HTERT RPE-1 (cell line): ENCODE results near the gene DNASE1.

Experiments used
- in situ Hi-C: fragments of 300-500 bp; cut with MboI; formaldehyde crosslinking; loops from 4 replicates; pipeline ENCODE4 v1.14.3; 2020; ENCODE audit warnings: low sequenced_read_pairs

Gene DNASE1

GRCh38 chr16:3661922-3662321, 7.4 kb downstream of the DNASE1 start:
- in situ Hi-C loops: no loop called here

- in situ Hi-C loops: no loop called here
Measured at GRCh38 chr16:3662601-3663000, 8.1 kb downstream of the DNASE1 start.

- in situ Hi-C loops: no loop called here
Measured at GRCh38 chr16:3664187-3664896, 9.9 kb downstream of the DNASE1 start.

- in situ Hi-C loops: no loop called here
Measured at GRCh38 chr16:3665508-3665907, 11.0 kb downstream of the DNASE1 start.

GRCh38 chr16:3668626-3669025, 14.1 kb downstream of the DNASE1 start:
- in situ Hi-C loops: no loop called here

GRCh38 chr16:3669082-3669481, 14.6 kb downstream of the DNASE1 start:
- in situ Hi-C loops: no loop called here

- in situ Hi-C loops: no loop called here
Measured at GRCh38 chr16:3670711-3671110, 16.2 kb downstream of the DNASE1 start.

- in situ Hi-C loops: no loop called here
Measured at GRCh38 chr16:3671424-3671823, 16.9 kb downstream of the DNASE1 start.

- in situ Hi-C loops: no loop called here
Measured at GRCh38 chr16:3672571-3673041, 18.1 kb downstream of the DNASE1 start.

- in situ Hi-C loops: no loop called here
Measured at GRCh38 chr16:3673201-3673600, 18.7 kb downstream of the DNASE1 start.

GRCh38 chr16:3673676-3674377, 19.3 kb downstream of the DNASE1 start:
- in situ Hi-C loops: no loop called here

GRCh38 chr16:3674513-3675295, 20.2 kb downstream of the DNASE1 start:
- in situ Hi-C loops: no loop called here

GRCh38 chr16:3675601-3676130, 21.2 kb downstream of the DNASE1 start:
- in situ Hi-C loops: no loop called here

- in situ Hi-C loops: no loop called here
Measured at GRCh38 chr16:3677994-3678393, 23.5 kb downstream of the DNASE1 start.

GRCh38 chr16:3681206-3681605, 26.7 kb downstream of the DNASE1 start:
- in situ Hi-C loops: no loop called here

GRCh38 chr16:3687021-3687420, 32.5 kb downstream of the DNASE1 start:
- in situ Hi-C loops: no loop called here

GRCh38 chr16:3687792-3688191, 33.3 kb downstream of the DNASE1 start:
- in situ Hi-C loops: no loop called here

- in situ Hi-C loops: no loop called here
Measured at GRCh38 chr16:3689731-3690130, 35.2 kb downstream of the DNASE1 start.

- in situ Hi-C loops: no loop called here
Measured at GRCh38 chr16:3690470-3690928, 36.0 kb downstream of the DNASE1 start.

- in situ Hi-C loops: no loop called here
Measured at GRCh38 chr16:3690980-3691720, 36.7 kb downstream of the DNASE1 start.

GRCh38 chr16:3691761-3692160, 37.3 kb downstream of the DNASE1 start:
- in situ Hi-C loops: no loop called here
